Dendritic cell treated with granulocyte-macrophage colony-stimulating factor and Interleukin-4, amounts not matched to agents 40 ng/mL and 50 ng/mL, for 4 days (primary cell): ENCODE results near the gene LAMA2.

Experiments used
- H3K27ac Mint-ChIP-seq: one replicate; pipeline ENCODE4 v1.8.0; 2022; ENCODE audit warnings: mild to moderate bottlenecking, mixed read lengths
- H3K27me3 Mint-ChIP-seq: one replicate; pipeline ENCODE4 v1.8.0; 2022; ENCODE audit warnings: mild to moderate bottlenecking, mixed read lengths
- H3K36me3 Mint-ChIP-seq: one replicate; pipeline ENCODE4 v1.8.0; 2022; ENCODE audit warnings: low read depth, mixed read lengths
- H3K4me1 Mint-ChIP-seq: one replicate; pipeline ENCODE4 v1.8.0; 2022; ENCODE audit warnings: low read depth, mixed read lengths
- H3K4me3 Mint-ChIP-seq: one replicate; pipeline ENCODE4 v1.8.0; 2022; ENCODE audit warnings: mild to moderate bottlenecking, moderate library complexity, mixed read lengths
- H3K9me3 Mint-ChIP-seq: one replicate; pipeline ENCODE4 v1.8.0; 2022; ENCODE audit warnings: mixed read lengths
- intact Hi-C: fragments of 100-400 bp; cut with micrococcal nuclease; formaldehyde crosslinking; loops from one replicate; pipeline ENCODE4 v1.15.0; 2022

LAMA2 gene

GRCh38 chr6:129006724-129007514 is 124.0 kb downstream of the LAMA2 start:
- Mint-ChIP-seq H3K36me3 (no peaks in the 10 kb centered on the region), H3K4me1 (no peaks in the 10 kb centered on the region), H3K27ac (no peak overlapping the region), H3K9me3 (no peaks in the 10 kb centered on the region), H3K4me3 (no peak overlapping the region), H3K27me3 (no peaks in the 10 kb centered on the region)
- intact Hi-C loops: no loop called here

GRCh38 chr6:129007701-129008373 is 124.9 kb downstream of the LAMA2 start:
- H3K4me1 Mint-ChIP-seq: no peaks in the 10 kb centered on the region
- no peak overlapping the region for H3K27ac Mint-ChIP-seq
- no peaks in the 10 kb centered on the region for H3K36me3 Mint-ChIP-seq
- no peaks in the 10 kb centered on the region for H3K9me3 Mint-ChIP-seq
- intact Hi-C loops: no loop called here
- H3K27me3 Mint-ChIP-seq: no peaks in the 10 kb centered on the region
- no peak overlapping the region for H3K4me3 Mint-ChIP-seq

GRCh38 chr6:129008591-129008990 is 125.7 kb downstream of the LAMA2 start:
- H3K9me3 Mint-ChIP-seq: no peaks in the 10 kb centered on the region
- H3K36me3 Mint-ChIP-seq: no peaks in the 10 kb centered on the region
- H3K4me3 Mint-ChIP-seq: no peak overlapping the region
- intact Hi-C loops: no loop called here
- H3K27me3 Mint-ChIP-seq: no peaks in the 10 kb centered on the region
- no peak overlapping the region for H3K27ac Mint-ChIP-seq
- no peaks in the 10 kb centered on the region for H3K4me1 Mint-ChIP-seq

GRCh38 chr6:129009851-129010250 is 126.9 kb downstream of the LAMA2 start:
- H3K4me1 Mint-ChIP-seq: no peaks in the 10 kb centered on the region
- H3K4me3 Mint-ChIP-seq: no peak overlapping the region
- no peaks in the 10 kb centered on the region for H3K9me3 Mint-ChIP-seq
- no peak overlapping the region for H3K27ac Mint-ChIP-seq
- no peaks in the 10 kb centered on the region for H3K36me3 Mint-ChIP-seq
- no peaks in the 10 kb centered on the region for H3K27me3 Mint-ChIP-seq
- intact Hi-C loops: no loop called here

GRCh38 chr6:129014302-129014701 is 131.4 kb downstream of the LAMA2 start:
- no peaks in the 10 kb centered on the region for H3K27me3 Mint-ChIP-seq
- H3K9me3 Mint-ChIP-seq: peaks cover 6% of the 10 kb centered on the region
- H3K36me3 Mint-ChIP-seq: no peaks in the 10 kb centered on the region
- H3K4me1 Mint-ChIP-seq: no peaks in the 10 kb centered on the region
- H3K4me3 Mint-ChIP-seq: no peak overlapping the region
- intact Hi-C loops: no loop called here
- H3K27ac Mint-ChIP-seq: no peak overlapping the region

GRCh38 chr6:129015721-129016120 is 132.8 kb downstream of the LAMA2 start:
- Mint-ChIP-seq H3K9me3 (peaks cover 20% of the 10 kb centered on the region), H3K27me3 (no peaks in the 10 kb centered on the region), H3K4me1 (no peaks in the 10 kb centered on the region), H3K36me3 (no peaks in the 10 kb centered on the region), H3K27ac (no peak overlapping the region), H3K4me3 (no peak overlapping the region)
- intact Hi-C loops: no loop called here

- no peaks in the 10 kb centered on the region for H3K27me3 Mint-ChIP-seq
- H3K27ac Mint-ChIP-seq: no peak overlapping the region
- no peak overlapping the region for H3K4me3 Mint-ChIP-seq
- peaks cover 20% of the 10 kb centered on the region for H3K9me3 Mint-ChIP-seq
- intact Hi-C loops: no loop called here
- H3K36me3 Mint-ChIP-seq: no peaks in the 10 kb centered on the region
- H3K4me1 Mint-ChIP-seq: no peaks in the 10 kb centered on the region
Measured at GRCh38 chr6:129016844-129017243, 133.9 kb downstream of the LAMA2 start.

- no peak overlapping the region for H3K4me3 Mint-ChIP-seq
- H3K27me3 Mint-ChIP-seq: no peaks in the 10 kb centered on the region
Measured at GRCh38 chr6:129022011-129022553, 139.1 kb downstream of the LAMA2 start.

GRCh38 chr6:129026601-129027000 is 143.7 kb downstream of the LAMA2 start:
- H3K27ac Mint-ChIP-seq: no peak overlapping the region
- H3K4me1 Mint-ChIP-seq: no peaks in the 10 kb centered on the region
- H3K9me3 Mint-ChIP-seq: peaks cover 15% of the 10 kb centered on the region
- no peaks in the 10 kb centered on the region for H3K36me3 Mint-ChIP-seq
- H3K27me3 Mint-ChIP-seq: no peaks in the 10 kb centered on the region
- H3K4me3 Mint-ChIP-seq: no peak overlapping the region
- intact Hi-C loops: no loop called here

More at GRCh38 chr6:129022011-129022553, 139.1 kb downstream of the LAMA2 start:
- intact Hi-C loops: no loop called here
- Mint-ChIP-seq H3K36me3 (no peaks in the 10 kb centered on the region), H3K27ac (no peak overlapping the region), H3K9me3 (peaks cover 35% of the 10 kb centered on the region), H3K4me1 (no peaks in the 10 kb centered on the region)

GRCh38 chr6:129029778-129030177 is 146.8 kb downstream of the LAMA2 start:
- H3K27me3 Mint-ChIP-seq: no peaks in the 10 kb centered on the region
- H3K4me1 Mint-ChIP-seq: no peaks in the 10 kb centered on the region
- no peak overlapping the region for H3K4me3 Mint-ChIP-seq
- H3K9me3 Mint-ChIP-seq: no peaks in the 10 kb centered on the region
- H3K27ac Mint-ChIP-seq: no peak overlapping the region
- no peaks in the 10 kb centered on the region for H3K36me3 Mint-ChIP-seq
- intact Hi-C loops: no loop called here

GRCh38 chr6:129030215-129030614 is 147.3 kb downstream of the LAMA2 start:
- Mint-ChIP-seq H3K27ac (no peak overlapping the region), H3K9me3 (no peaks in the 10 kb centered on the region), H3K36me3 (no peaks in the 10 kb centered on the region), H3K4me1 (no peaks in the 10 kb centered on the region), H3K4me3 (no peak overlapping the region), H3K27me3 (no peaks in the 10 kb centered on the region)
- intact Hi-C loops: no loop called here

GRCh38 chr6:129031051-129031599 is 148.2 kb downstream of the LAMA2 start:
- Mint-ChIP-seq H3K36me3 (no peaks in the 10 kb centered on the region), H3K4me1 (no peaks in the 10 kb centered on the region), H3K27ac (no peak overlapping the region), H3K4me3 (no peak overlapping the region), H3K9me3 (no peaks in the 10 kb centered on the region), H3K27me3 (no peaks in the 10 kb centered on the region)
- intact Hi-C loops: no loop called here

- intact Hi-C loops: no loop called here
Measured at GRCh38 chr6:129032602-129033001, 149.7 kb downstream of the LAMA2 start.

GRCh38 chr6:129033180-129033579 is 150.2 kb downstream of the LAMA2 start:
- Mint-ChIP-seq H3K4me1 (no peaks in the 10 kb centered on the region), H3K27me3 (no peaks in the 10 kb centered on the region), H3K4me3 (no peak overlapping the region), H3K36me3 (no peaks in the 10 kb centered on the region), H3K9me3 (peaks cover 1% of the 10 kb centered on the region), H3K27ac (no peak overlapping the region)
- intact Hi-C loops: no loop called here

More at GRCh38 chr6:129032602-129033001, 149.7 kb downstream of the LAMA2 start:
- Mint-ChIP-seq H3K27ac (no peak overlapping the region), H3K4me1 (no peaks in the 10 kb centered on the region), H3K36me3 (no peaks in the 10 kb centered on the region), H3K27me3 (no peaks in the 10 kb centered on the region), H3K4me3 (no peak overlapping the region), H3K9me3 (no peaks in the 10 kb centered on the region)
